HT1080 (cell line): ENCODE data around the gene CCDC27. TPM values are rescaled to one million over a fixed set of nuclear protein-coding genes. Genes with fewer than 3 reads are reported as not detected.
"Not testable (repeated sequence)": the region's sequence is repeated elsewhere in the genome, so short reads cannot be mapped to it uniquely, and the experiment has no call there.

Source experiments
- DNase-seq: peaks from one replicate; pipeline ENCODE4 v3.0.0-alpha.2; 2015; ENCODE audit warnings: low read depth
- total RNA-seq: library from RNA; depleted of rRNA; stranded (reverse); fragments of >200 nt; shearing (Covaris generic); gene quantifications from 2 replicates; pipeline ENCODE4 v1.2.3, GENCODE V29; 2014

CCDC27 gene
- total RNA-seq, 1 experiment from 2014 or later: not detected

GRCh38 chr1:3735027-3735681, 17.1 kb upstream of the CCDC27 start:
- DNase-seq: no peak

DNA sequence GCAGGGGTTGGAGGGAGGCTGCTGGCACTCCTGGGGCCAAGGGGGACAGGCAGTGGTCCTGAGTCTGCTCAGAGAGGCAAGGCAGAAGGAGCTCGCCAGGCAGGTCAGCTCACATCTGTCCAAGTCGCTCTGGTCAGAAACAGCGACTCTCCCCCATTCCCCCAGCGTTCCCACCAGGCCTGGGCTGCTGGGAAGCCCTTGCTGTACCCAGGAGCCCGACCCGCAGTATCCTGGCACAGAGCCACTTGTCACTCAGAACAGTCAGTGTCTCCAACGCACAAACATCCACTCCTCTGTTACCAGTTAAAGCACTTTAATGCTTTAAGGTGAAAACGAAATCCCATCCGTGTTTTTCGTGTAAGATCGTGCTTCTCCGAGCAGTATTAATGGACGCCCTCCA, 16.6 kb upstream of the CCDC27 start:
- DNase-seq: no peak

DNA sequence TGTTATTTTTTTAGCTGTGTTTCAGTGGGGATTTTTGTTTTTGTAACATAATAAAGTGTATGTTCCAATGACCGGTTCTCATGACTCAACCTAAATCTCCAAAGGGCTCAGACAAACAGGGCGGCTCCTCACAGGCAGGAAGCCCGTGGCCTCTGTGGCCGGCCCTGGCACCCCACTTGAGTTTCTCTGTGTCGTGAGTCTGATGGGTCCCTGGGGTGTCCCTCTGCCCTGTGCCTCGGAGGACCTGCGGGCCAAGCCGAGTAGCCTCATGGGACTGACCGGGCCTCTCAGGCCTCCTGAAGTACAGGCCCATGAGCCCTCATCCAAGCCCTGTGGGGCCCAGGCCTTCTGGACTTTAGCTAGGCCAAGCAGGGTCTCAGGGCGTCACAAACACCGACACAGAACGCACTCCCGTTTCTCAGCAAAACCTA, 16.1 kb upstream of the CCDC27 start:
- no peak for DNase-seq

DNA sequence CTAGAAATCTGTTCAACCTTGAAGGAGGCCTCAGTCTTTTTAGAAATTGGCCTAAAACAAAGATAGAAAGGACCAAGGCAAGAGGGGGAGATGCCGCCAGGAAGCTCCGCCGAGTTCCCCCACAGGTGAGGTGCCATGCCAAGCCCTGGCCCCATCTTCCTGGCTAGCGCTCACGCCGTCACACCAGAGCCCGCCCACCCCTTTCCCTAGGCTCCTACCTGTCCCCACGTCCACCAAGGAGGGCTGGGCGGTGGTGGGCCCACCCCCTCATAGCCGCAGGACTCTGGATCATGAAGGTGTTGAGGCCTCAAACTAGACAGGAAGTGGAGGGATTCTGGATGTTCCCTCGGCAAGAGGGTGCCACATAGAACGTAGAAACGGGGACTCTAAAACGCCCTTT, 15.5 kb upstream of the CCDC27 start:
- no peak for DNase-seq

DNA sequence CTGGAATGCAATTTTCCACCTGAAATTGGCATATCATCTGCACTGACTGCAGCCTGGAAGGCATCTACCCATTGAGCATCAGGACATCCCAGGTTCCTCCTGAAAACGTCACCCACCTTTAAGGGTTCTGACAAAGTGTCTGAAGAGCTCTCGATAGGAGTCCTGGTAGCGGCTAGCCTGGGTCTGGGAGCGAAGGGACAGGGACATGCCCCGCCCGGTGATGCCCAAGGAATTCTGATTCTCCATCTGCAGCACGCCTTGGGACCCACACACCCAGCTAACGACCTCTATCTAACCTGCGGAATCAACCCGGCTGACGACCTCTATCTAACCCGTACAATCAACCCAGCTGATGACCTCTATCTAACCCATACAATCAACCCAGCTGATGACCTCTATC, 13.3 kb upstream of the CCDC27 start:
- DNase-seq: no peak

DNA sequence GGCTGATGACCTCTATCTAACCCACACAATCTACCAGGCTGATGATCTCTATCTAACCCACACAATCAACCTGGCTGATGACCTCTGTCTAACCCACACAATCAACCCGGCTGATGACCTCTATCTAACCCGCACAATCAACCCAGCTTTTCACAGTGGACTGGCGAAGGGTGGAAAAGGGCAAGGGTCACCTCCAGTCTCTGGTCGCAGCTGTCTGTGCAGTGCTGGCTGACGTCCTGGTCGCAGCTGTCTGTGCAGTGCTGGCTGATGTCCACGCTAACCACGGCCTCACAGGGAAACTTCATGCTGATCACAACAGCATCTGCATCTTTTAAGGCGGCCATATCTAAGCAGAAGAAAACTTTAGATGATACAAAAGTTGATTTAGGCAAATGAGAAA, 12.2 kb upstream of the CCDC27 start:
- no peak for DNase-seq

DNA sequence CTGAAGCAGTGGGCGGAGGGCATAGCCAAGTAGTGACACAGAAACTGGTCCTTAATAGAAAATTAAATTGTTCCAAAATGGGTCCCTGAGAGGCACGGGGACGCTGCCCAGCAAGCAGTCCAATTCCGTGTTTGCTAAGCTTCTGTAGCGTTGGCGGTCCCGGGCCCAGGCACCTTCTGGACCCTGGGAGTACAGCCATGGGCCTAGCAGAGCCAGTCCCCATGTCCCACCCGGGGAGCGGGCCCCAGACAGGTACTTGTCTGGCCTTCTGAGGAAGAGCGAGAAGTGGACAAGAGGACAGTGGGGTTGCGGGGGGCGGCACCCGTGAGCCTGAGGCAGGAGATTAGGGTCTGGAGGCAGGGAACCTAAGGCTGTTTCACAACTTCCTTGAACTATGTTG, 11.5 kb upstream of the CCDC27 start:
- no peak for DNase-seq

DNA sequence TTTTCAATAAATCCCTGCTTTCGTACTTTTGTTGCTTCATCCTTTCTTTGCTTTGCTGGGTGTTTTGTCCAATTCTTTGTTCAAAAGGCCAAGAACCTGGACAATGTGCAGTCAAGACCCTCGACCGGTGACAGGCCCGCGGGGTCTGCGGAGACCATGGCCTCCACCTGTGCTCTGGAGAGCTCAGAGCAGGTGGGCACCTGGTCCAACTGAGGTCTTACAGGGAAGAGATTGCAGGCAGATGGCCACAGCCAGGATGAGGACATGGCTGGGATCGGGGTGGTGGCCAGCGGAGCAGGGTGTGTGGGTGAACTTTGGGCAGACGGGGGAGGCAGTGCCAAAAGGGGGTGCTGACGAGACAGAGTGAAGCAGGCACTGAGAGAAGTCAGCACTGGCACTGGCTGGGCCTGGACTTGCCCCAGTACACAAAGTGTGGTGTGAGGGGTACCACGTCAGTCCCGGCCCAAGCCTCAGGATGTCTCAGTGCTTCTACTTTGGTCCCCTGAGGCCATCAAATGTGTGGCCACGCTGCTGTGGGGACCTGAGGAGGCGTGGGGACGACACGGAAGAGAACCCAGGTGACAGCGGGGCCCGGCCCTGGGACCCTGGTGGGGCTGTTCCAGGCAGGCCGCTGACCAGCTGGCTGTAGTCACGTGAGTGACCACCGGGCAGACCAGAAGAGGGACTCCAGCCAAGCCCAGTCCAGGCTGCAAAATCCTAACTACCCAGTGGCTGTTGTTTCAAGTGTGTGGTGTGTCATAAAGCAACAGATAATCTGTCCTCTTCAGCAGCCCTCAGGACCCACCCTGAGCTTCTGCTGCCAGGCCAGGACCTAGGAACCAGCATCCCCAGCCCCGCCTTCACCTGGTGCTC, 10.4 kb upstream of the CCDC27 start:
- no peak for DNase-seq

DNA sequence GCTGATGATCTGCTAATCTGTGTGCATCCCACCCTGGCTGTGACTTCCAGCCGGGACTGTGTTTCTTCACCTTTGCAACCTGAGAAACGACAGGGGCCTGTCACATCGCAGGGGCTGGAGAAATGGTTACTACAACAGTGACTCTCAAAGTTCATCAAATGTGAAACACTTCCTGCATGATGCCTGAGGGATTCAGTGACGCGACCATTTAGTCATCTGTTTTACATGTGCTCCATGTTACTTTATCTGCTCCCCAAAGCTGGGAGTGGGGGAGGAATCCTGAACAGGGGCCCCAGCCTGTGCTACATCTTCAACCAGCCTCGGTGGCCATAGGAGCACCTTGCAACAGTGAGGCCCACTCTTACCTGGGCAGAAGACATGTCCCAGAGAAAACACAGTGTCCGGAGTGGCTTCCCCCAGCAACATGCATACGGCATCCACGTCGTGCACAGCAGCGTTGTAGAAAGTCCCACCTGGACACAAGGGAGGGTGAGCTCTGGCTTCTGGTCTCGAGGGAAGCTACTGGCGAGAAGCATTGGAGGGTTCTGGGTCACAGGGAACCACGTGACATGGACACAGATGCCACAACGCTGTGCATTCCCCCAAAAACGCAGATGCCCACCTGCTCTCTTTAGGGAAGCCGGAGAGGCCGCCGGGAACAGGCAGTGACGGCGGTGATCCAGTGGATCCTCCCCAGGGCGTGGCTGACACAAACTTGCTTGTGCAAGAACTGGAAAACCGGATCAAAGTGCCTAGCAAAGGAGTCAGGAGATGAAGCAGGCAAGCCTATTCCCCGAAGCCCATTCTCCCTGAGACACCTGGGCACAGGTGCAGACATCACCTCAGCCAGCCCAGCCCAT, 9.6 kb upstream of the CCDC27 start:
- DNase-seq: no peak

DNA sequence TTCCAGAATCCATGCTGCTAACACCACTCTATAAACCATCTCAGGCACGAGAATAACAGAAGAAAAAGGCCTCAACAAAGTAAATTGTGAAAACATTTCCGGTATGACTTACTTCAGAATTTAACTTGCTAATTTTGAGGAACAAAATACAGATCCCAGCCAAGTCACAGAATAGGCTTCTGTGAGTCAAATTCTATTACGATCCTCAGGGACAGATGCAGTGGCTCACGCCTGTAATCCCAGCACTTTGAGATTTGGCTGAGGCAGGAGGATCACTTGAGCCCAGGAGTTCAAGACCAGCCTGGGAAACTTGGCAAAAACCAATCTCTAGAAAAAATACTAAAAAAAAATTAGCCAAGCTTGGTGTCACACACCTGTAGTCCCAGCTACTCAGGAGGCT, 8.8 kb upstream of the CCDC27 start:
- no peak for DNase-seq

- DNase-seq: no peak
Measured at GRCh38 chr1:3743826-3744225, 8.4 kb upstream of the CCDC27 start.

- DNase-seq: no peak
Measured at GRCh38 chr1:3744646-3745045, 7.6 kb upstream of the CCDC27 start.

GRCh38 chr1:3745071-3745470, 7.2 kb upstream of the CCDC27 start:
- no peak for DNase-seq

- DNase-seq: no peak
Measured at GRCh38 chr1:3745590-3746381, 6.5 kb upstream of the CCDC27 start.

- DNase-seq: no peak
Measured at GRCh38 chr1:3746389-3746829, 5.8 kb upstream of the CCDC27 start.

DNA sequence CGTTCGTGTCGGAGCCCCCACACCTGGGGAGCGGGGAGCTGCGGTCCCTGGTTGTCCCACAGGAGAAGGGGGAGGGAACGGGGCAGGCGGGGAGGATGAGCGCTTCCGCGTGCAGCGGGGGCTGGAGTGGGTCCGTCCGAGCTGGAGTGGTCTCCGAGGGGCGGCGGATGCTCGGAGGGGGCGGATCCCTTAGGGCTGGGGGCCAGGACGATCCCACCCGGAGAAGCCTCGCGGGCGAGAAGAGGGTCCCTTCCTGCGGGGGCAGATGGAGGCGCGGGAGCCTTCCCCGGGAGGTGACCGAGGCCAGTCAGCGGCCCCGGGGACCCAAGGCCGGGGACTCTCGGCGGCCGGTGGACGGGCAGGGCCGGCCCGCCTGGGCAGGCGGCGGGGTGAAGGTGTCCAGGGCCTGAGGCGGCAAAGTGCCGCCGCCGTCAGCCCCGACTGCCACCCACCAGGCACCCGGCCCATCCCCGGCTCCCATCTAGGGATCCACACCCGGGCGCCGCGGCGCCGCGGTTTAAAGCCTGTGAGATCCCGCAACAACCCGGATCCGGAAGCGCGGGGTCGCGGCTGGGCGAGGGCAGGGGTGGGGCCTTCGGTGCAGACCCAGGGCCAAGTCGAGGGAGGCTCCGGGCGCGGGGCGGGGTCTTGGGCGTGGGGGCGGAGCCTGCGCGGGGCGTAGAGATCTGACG, 5.3 kb upstream of the CCDC27 start:
- DNase-seq: no peak

GRCh38 chr1:3747522-3747848, 4.8 kb upstream of the CCDC27 start:
- no peak for DNase-seq

GRCh38 chr1:3747903-3748302, 4.3 kb upstream of the CCDC27 start:
- DNase-seq: no peak

DNA sequence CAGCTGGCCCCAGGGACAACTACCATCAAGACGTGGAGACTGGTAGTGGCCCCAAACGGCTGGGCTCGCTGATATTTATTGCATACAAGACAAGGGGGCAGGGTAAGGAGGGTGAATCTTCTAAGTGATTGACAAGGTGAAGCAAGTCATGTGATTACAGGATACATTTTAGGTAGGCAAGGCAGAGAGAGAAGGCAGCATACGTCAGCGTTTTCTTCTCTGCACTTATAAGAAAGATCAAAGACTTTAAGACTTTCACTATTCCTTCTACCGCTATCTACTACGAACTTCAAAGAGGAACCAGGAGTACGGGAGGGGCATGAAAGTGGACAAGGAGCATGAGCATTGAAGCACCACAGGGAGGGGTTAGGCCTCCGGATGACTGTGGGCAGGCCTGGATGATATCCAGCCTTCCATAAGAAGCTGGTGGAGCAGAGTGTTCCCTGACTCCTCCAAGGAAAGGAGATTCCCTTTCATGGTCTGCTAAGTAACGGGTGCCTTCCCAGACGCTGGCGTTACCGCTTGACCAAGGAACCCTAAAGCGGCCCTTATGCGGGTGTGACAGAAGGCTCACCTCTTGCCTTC, 3.8 kb upstream of the CCDC27 start:
- not testable (repeated sequence) for DNase-seq

GRCh38 chr1:3749512-3749911, 2.7 kb upstream of the CCDC27 start:
- no peak for DNase-seq
